ENCODE measurements around the gene PRXL2B.

GRCh38 chr1:2541619-2542245, 44.8 kb upstream of the PRXL2B start:
- TF ChIP-seq POLR2AphosphoS5 (IDR thresholded peaks at IDR 0.05) (peak; percentile 36), CTCF (IDR thresholded peaks at IDR 0.05) (no peak), POLR2A (IDR thresholded peaks at IDR 0.05) (no peak)
